Stimulated activated CD4-positive, alpha-beta T cell treated with anti-CD3 and anti-CD28 coated beads, Interleukin-4, amount 100 ng/mL, for 4 hours (primary cell): Measurements from ENCODE around the gene SMURF2.
"Not testable (repeated sequence)": the region's sequence is repeated elsewhere in the genome, so short reads cannot be mapped to it uniquely, and the experiment has no call there.

Experiments used
- DNase-seq, 2 experiments: peaks; one replicate each; pipeline ENCODE4 v3.0.0-alpha.2; 2020

SMURF2 gene

DNA sequence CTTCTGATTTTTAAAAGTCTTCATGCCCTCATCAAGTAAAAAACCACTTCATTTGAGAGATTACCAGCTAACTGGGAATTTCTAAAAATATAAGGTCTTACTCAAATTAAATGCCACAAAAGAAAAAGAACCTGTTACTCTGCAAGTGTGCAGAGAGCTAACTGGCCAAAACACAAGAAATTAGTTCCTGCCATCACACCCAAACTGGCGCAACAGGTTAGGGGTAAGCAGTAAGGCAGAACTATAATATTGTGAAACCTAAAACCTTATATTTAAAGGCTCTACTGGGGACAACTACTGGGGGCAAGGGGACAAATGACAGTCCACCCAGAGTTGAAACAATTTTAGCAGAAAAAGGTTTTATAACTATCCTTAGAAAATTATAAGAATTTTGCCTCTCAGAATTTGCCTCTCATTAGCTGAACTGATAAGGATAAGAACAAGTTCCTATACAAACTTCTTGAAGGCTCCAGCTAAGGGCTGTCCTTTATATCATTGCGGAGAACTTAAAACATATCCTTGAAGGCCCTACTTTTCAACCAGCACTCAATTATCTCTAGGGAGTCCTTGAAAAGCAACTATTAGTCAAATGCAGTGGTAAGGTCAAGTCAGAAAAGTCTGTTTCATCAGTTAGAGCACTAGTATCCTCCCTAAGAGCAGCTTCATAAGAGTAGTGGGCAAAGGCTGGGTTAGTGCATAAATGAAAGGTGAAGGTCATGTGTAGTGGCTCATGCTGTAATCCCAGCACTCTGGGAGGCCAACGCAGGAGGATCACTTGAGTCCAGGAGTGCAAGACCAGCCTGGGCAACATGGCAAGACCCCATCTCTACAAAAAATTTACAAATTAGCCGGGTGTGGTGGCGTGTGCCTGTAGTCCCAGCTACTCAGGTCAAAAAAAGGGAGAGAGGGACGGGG lies 31.5 kb downstream of the SMURF2 start:
- no peak for DNase-seq

DNA sequence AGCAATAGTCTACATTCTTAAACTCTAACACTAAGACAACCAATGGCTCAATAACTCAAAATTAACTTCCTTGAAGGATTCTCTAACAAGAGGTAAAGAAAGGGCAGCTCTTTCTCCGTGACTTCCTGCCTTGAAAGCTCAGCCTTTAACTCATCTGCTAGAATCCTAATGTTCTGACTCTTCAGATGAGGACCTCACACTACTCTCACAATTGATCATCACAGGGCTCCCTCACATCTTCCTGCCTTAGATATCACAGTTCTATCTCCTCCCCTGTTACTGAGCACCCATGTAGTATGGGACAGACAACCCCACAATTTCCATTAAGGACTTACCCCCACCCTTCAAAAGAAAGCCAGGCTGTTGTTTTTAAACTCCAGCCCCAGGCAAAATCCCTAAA lies 33.5 kb downstream of the SMURF2 start:
- DNase-seq = no peak

DNA sequence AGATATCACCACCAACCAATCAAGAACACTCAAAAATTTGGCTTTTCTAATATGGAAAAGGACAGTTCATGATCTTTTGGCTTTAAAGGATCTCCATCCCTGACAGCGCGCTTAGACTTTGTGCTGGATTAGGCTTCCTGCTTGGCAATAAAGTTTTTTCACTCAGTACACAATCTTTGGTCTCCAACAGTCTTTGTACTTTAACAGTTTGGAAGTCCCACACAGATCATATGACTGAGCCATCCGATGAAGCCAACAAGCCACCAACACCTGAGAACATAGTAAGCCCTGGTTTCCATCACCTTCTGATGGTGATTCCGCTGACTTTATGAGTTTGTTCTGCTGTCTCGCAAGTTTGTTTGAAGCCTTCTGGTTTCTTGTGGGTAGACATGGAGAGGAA lies 34.3 kb downstream of the SMURF2 start:
- no peak for DNase-seq

DNA sequence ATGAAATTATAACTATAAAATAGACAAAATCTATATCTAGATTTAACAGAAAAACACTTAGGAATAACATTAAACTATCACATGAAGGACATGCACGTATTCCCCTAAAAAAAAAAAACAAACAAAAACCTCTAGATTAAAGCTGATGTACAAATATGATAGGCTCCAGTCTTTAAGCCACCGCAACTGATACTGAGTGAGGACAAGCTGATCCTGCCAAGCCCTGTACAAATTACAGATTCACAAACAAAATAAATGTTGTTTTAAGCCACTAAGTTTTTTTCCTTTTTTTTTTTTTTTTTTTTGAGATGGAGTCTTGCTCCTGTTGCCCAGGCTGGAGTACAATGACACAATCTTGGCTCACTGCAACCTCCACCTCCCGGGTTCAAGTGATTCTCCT lies 35.3 kb downstream of the SMURF2 start:
- DNase-seq = no peak

DNA sequence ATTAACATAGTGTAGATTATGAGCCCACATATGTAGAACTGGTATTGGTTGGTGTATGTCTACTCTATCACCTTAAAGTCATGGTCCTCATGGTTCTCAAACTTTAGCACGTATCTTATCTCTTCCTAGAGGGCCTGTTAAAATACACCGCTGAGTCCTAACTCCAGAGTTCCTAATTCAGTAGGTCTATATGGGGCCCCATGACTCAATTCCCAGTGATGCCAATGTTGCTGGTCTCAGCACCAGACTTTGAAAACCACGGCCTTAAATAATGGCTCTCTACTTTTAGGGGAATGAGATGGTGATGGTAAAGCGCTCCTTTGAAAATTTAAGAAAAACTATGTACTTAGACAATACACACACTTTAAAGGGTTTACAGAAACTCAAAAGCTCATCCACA lies 36.6 kb downstream of the SMURF2 start:
- DNase-seq = no peak

DNA sequence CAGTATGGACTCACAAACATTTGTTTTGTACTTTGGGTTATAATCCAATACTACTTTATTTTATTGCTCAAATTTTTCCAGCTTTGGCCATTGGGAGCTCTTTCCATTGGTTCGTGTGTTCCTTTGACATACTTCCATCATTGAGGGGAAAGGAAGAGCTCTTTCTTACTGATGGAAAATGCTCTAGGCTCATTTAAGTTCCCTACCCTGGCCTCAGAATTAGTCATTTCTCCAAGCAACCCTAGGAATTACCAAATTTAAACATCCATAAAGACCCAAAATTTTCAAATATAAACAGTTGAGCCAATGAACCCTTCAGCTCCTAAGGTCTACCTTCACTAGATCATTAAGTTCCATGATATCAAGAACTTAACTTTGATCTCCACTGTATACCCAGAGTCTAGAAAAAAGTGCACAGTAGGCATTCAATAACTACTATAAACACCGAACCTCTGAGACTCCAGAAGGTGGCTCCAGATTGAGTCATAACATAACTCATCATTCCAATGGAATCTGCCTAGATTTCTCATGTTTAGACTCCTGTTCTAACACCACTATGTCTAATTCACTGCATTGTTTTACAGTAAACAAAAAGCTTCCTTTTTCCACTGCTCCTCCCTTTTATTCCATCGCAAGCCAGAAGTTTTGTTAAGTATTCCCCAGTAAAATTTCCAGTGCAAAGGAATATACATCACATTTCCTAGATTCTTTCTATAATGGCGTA lies 39.0 kb downstream of the SMURF2 start:
- no peak for DNase-seq

DNA sequence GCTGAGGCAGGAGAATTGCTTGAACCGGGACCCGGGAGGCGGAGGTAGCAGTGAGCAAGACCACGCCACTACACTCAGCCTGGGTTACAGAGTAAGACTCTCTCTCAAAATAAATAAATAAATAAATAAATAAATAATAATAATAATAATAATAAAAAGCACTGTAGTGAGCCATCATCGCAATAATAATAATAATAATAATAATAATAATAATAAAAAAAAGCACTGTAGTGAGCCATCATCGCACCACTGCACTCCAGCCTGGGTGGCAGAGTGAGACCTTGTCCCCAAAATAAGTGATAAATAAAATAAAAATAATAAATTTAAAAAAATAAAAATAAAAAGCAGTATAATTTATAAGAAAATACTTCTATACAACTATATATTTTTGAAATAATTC lies 40.3 kb downstream of the SMURF2 start:
- no peak for DNase-seq

DNA sequence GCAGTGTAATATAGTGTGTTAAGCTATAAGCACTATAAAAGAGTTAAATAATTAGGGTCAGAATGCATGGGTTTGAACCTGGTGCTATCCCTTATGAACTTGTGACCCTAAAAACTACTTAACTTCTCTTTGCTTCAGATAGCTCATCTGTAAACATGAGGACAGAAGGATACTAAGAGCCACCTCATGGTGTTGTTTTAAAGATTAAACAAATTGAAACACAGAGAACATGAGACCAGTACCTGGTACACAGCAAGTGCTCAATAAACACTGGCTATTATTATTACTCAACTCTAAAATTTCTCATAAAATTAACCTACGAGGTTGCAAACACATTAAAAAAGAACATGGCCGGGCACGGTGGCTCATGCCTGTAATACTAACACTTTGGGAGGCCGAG lies 43.3 kb downstream of the SMURF2 start:
- DNase-seq = no peak

DNA sequence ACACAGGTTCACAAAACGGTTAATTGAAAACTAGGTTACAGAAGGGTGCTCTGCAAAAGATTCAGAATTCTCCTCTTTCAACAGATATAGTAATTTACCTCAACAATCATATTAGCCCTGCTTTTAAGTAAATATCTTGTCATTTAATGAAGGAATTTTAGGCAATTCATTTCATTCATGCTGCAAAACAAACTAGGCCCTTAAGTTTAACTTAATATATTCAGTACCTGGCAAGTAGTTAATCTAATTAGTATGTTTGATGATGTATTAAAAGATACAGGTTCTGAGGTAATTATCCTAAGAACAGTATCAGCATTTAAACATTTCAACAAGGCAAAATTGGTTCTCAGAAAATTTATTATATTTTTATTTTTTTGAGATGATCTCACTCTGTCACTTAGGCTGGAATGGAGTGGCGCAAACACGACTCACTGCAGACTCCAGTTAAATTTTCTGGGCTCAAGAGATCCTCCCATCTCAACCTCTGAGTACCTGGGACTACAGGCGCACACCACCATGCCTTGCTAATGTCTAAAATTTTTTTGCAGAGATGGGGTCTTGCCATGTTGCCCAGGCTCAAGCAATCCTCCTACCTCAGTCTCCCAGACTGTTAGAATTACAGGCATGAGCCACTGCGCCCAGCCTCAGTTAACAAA lies 44.9 kb downstream of the SMURF2 start:
- no peak for DNase-seq

DNA sequence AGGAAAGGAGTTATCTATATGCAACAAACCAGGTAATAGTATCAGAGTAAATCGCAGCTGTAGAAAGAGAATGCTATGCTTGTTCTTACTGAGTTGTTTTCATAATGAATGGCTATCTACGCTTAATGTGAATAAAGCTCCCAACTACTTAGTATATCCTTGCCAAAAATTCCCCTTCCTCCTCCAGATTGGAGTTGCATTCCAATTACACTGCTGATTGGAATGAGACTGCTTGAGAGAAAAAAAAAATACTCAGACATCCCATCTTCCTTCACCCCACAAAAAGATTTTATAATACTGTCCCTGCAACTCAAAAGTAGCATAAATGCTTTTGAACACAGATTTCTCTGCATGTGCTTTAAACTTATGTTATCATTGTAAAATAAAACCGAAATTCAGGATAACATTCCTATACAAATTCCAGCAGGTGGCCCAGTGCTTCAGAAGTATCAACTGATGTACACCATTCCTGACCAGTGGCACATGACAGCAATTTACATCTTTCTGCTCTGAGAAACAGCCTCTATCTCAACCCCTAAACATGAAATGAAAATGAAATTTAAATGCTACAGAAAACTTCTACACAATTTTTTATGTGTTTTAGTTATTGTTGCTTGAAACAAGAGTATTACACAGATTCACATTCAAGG lies 47.0 kb downstream of the SMURF2 start:
- no peak for DNase-seq

DNA sequence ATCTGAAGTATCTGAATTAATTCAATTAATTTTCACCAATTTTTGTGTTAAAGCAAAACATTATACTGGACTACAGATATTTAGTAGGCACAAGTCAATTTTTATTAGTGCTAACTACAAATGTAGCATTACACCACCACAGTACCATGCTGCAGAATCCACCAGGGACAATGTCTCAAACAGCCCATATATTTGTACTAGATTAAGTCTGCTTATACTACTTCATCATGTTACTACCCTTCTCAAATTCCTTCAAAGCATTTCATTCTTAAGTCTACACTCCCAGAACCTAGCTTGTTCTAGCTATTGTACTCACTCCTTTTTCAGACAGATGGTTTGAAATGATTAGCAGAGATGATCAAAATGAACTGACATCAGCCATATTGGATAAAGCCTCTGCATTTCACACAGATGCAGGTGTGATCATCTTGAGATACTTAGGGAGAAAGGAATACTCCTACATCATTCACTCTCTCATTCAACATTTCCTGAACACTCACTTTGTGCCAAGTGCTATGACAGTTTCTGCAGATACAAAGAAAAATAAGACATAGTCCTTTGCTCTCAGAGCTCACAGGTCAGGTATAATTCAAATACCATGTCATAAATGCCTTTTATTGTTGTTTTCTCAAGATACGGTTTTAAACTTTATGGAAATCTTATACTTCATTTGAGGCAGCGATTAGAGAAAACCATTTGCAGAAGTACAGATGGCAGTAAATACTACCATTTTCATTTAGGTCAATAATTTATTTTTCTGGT lies 47.7 kb downstream of the SMURF2 start:
- no peak for DNase-seq

DNA sequence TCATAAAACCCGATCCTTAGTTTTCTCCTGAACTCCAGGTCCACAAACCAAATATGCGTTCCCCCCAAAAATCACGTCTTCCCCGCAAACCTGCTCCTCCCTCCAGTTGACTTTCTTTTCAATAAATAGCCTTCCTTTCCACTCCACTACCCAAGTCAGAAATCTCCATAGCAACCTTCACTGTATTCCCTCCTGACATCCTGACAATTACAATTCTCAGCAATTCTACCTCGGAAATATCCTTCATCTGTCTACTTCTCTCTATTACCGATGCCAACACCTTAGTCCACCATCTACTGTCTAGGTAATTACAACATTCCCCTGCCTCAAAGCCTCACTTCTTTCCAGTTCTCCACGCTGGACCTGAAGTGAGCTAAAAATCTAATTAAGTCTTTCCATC lies 50.7 kb downstream of the SMURF2 start:
- DNase-seq = no peak

DNA sequence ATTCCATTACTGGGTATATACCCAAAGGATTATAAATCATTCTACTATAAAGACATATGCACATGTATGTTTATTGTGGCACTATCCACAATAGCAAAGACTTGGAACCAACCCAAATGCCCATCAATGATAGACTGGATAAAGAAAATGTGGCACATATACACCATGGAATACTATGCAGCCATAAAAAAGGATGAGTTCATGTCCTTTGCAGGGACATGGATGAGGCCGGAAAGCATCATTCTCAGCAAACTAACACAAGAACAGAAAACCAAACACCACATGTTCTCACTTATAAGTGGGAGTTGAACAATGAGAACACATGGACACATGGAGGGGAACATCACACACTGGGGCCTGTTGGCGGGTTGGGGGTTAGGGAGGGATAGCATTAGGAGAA lies 51.9 kb downstream of the SMURF2 start:
- DNase-seq = not testable (repeated sequence)

DNA sequence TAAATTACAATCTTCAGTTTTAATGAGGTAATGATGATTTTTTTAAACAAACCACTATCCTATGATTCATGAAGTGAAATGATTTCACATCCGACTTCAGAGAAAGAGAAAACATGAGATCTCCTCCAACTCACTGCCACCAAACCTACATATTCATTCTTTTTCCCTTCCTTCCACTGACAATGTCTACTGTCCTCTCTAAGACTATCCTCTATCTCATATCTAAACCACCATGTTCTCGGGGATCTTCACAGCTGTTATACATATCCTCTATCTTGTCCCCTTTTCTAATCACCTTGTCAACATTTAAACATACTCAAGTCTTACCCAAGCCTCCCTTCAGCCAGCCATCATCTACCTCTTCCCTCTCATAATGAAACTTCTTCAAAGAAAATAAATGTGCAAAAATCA lies 53.5 kb downstream of the SMURF2 start:
- DNase-seq = no peak

DNA sequence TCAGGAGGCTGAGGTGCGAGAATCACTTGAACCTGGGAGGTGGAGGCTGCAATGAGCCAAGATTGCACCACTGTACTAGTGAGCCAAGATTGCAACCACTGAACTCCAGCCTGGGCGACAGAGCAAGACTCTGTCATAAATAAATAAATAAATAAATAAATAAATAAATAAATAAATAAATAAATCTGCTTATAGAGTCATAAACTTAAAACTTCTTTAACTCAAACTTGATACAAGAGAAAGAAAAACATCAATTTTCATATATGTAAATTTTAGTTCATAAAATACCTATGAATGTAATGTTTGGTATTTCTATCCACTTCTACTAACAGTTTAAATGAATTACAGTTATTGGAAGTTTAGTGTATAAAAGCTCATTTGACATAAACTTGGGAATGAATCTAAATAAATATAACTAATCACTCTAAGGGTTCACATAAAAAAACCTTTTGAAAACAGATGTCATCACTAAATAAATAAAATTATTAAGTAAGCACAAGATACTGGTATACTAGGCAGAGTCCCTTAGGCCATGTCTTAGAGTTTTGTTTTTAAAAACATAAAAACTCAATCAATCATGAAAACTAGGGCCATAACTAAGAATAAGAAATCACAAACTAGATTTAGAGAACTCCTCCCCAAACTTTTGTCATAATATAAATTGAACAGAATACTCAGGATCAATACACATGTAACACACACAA lies 54.1 kb downstream of the SMURF2 start:
- no peak for DNase-seq

DNA sequence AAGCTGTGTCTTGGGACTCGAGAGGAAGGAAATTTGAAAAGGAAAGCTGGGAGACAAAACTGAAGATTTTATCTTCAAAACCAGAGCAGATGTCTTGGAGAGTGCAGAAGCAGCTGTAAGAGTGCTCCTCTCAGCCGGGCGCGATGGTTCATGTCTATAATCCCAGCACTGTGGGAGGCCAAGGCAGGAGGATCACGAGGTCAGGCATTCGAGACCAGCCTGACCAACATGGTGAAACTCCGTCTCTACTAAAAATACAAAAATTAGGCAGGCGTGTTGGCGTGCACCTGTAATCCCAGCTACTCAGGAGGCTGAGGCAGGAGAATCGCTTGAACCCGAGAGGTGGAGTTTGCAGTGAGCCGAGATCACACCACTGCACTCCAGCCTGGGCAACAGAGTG lies 57.6 kb downstream of the SMURF2 start:
- not testable (repeated sequence) for DNase-seq

DNA sequence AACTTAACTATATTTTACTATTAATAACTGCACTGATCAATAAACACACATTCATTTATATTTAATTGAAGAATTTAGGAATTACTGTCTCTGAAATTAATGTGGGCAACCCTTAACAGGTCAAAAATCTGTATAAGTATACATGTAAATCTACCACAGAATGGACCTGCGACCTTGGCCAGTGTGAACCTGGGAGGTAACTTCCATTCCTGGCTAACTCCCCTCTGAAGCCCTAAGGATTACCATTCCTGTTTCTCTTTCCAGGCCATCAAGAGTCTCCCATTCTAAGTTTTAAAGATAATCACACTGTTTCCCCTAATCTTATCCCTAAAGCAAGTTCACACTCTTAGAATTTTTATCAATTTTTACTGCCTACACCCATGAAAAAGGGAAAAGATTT lies 58.1 kb downstream of the SMURF2 start:
- DNase-seq = no peak

DNA sequence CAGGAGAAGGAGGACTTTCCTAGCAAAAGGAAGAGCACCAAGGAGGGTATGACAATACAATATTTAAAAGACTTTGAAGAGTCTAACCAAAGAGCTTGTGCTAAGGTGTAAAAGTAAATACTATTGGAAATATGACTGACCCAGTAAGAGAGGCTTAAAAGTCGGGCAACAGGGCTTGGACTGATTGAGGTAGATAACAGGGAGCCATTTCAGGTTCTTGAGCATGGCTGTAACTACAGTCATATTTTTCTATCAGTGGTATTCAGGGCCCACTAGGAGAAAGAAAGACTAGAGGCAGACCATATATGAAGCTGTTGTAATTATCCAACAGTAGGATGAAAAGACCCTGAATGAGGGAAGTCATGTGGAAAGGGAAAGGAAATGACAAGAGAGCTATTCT lies 62.3 kb downstream of the SMURF2 start:
- no peak for DNase-seq

DNA sequence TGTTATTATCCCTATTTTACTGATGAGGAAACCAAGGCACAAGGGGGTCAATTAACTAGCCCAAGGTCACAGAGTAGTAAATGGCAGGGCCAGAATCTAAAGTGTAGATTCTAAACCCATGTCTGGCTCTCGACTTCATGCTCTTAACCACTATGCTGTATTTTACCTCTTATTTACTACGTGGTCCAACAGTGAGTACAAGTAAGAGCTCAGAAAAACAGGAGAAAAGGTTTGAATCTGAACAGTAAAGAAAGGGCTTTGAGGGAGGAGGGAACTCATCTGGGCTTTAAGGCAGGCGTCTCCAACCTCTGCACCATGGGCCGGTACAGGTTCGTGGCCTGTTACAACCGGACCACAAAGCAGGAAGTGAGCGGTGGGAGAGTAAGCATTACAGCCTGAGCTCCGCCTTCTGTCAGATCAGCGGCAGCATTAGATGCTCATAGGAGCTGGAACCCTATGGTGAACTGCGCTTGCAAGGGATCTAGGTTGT lies 62.9 kb downstream of the SMURF2 start:
- DNase-seq = peak; percentile 11 to 33

DNA sequence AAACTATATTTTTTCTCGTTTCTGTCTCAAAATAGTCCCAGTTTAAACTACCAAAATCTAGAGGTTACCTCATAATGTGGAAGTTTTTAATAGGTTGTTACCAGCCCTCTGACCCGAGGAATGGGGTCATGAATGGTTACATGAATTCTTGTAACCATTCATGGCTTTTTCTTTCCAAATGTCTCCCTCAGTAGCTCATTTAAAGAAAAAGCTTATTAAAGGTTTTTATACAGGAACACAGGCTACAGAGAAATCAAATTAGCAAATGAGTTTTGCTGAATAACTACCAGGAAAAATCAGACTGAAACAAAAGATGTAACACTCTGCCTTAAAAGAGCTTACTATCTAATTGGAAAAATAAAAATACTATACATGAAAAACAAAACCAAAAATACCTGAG lies 63.4 kb downstream of the SMURF2 start:
- no peak for DNase-seq

DNA sequence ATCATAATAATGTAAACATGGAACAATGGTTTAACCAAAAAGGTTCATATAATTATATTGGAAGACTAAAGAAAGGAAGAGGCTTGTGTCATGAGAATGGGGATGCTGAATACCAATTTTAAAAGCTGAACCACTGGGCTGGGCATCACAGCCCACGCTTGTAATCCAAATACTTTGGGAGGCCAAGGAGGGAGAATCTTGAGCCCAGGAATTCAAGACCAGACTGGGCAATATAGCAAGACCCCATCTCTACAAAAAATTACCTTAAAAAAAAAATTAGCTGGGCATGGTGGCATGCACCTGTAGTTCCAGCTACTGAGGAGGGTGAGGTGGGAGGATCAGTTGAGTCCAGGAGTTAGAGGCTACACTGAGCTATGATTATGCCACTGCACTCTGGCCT lies 65.1 kb downstream of the SMURF2 start:
- no peak for DNase-seq

DNA sequence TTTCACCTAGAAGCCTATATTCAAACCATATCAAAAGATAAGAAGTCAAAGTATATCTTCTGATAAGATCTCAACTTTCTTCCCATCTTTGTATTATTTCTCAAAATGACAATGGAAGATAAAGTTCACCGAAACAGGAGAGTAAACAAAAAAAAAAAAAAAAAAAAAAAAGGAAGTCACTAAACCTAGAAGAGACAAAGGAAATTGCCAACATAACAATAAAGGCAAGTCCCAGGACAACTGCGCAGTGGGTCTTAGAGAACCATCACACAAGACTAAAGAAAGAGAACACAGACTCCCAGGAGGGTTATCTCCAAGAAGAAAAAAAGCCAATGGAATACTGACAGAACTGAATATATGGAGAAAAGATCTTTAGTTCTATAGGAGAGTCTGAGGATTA lies 65.7 kb downstream of the SMURF2 start:
- no peak for DNase-seq
